Uterus (tissue), 4 donors: ENCODE results near the gene SAA1. TPM values are rescaled to one million over a fixed set of nuclear protein-coding genes. Genes with fewer than 3 reads are reported as not detected.

Experiments used
- DNase-seq, 2 donors: peaks; one replicate each; pipeline ENCODE4 v3.0.0-alpha.2; 2019 to 2020
- H3K27ac ChIP-seq, 2 donors: fragments of 200-600 bp; sonication (generic); 1 replicate in 1 of 2; 2 replicates in 1 of 2; pipeline ENCODE4 v1.5.1; 2016 to 2018
- H3K27me3 ChIP-seq, 2 donors: fragments of 200-600 bp; sonication (generic); one replicate each; pipeline ENCODE4 v1.5.1; 2018 to 2019; ENCODE audit warnings: control low read depth in 1 of 2
- H3K36me3 ChIP-seq, 2 donors: fragments of 200-600 bp; sonication (generic); one replicate each; pipeline ENCODE4 v1.5.1; 2019; ENCODE audit warnings: control low read depth in 1 of 2
- H3K4me1 ChIP-seq, 2 donors: fragments of 200-600 bp; sonication (generic); one replicate each; pipeline ENCODE4 v1.5.1; 2018 to 2019; ENCODE audit warnings: control low read depth in 1 of 2
- H3K4me3 ChIP-seq, 2 donors: fragments of 200-600 bp; sonication (generic); 1 replicate in 1 of 2; 2 replicates in 1 of 2; pipeline ENCODE4 v1.5.1; 2018 to 2019; ENCODE audit warnings: mild to moderate bottlenecking in 1 of 2
- H3K9me3 ChIP-seq, 2 donors: fragments of 200-600 bp; sonication (generic); one replicate each; pipeline ENCODE4 v1.5.1; 2019; ENCODE audit warnings: control low read depth in 1 of 2
- POLR2A ChIP-seq, 2 donors: fragments of 450-650 bp; IDR thresholded peaks; one replicate each; pipeline ENCODE4 v1.6.1; 2016; ENCODE audit warnings: antibody characterized with exemption in 2 of 2, mild to moderate bottlenecking in 1 of 2, moderate library complexity in 1 of 2
- intact Hi-C: fragments of 100-400 bp; cut with DNase I; formaldehyde crosslinking; loops from one replicate; pipeline ENCODE4 v1.15.1; 2023; ENCODE audit warnings: low total_unique reads
- total RNA-seq, 4 donors: library from RNA; depleted of rRNA in 3 of 4; stranded (reverse); fragments of >200 nt in 3 of 4; gene quantifications; one replicate each; pipeline versions ENCODE4 v1.1.0 to v1.2.4, GENCODE V29; 2014 to 2023
- TF ChIP-seq, protein P1 (sequence below), 4 experiments: fragments of 200-600 bp in 2 of 4; fragments of 450-650 bp in 2 of 4; sonication (generic) in 2 of 4; IDR thresholded peaks; one replicate each; pipeline ENCODE4 v1.5.1; 2016 to 2019; ENCODE audit warnings: antibody characterized with exemption in 4 of 4, mild to moderate bottlenecking in 2 of 4, moderate library complexity in 1 of 4
- donor health status: DM: yes; HTN: yes; CAD: no.

Gene SAA1
- total RNA-seq: 1 to 10 TPM in 1 of 4 donors, not detected in 3; 3.3 TPM

- no peak for TF ChIP-seq POLR2A (IDR thresholded peaks at IDR 0.05)
- TF ChIP-seq, protein P1, sequence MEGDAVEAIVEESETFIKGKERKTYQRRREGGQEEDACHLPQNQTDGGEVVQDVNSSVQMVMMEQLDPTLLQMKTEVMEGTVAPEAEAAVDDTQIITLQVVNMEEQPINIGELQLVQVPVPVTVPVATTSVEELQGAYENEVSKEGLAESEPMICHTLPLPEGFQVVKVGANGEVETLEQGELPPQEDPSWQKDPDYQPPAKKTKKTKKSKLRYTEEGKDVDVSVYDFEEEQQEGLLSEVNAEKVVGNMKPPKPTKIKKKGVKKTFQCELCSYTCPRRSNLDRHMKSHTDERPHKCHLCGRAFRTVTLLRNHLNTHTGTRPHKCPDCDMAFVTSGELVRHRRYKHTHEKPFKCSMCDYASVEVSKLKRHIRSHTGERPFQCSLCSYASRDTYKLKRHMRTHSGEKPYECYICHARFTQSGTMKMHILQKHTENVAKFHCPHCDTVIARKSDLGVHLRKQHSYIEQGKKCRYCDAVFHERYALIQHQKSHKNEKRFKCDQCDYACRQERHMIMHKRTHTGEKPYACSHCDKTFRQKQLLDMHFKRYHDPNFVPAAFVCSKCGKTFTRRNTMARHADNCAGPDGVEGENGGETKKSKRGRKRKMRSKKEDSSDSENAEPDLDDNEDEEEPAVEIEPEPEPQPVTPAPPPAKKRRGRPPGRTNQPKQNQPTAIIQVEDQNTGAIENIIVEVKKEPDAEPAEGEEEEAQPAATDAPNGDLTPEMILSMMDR (IDR thresholded peaks at IDR 0.05): no peak
- Histone ChIP-seq H3K4me3 (no peak within 1 kb of the TSS), H3K27ac (no peak within 1 kb of the TSS), H3K4me1 (no peaks in the 10 kb centered on the region), H3K36me3 (no peaks in the 10 kb centered on the region), H3K9me3 (no peaks in the 10 kb centered on the region), H3K27me3 (no peaks in the 10 kb centered on the region)
- no peak for DNase-seq
- intact Hi-C loops: no loop called here
Measured at GRCh38 chr11:18265949-18266348, at the start of gene SAA1. SAA1 (plus strand) TSS chr11:18266264; CDS start chr11:18266888, 624 bp downstream.

DNA sequence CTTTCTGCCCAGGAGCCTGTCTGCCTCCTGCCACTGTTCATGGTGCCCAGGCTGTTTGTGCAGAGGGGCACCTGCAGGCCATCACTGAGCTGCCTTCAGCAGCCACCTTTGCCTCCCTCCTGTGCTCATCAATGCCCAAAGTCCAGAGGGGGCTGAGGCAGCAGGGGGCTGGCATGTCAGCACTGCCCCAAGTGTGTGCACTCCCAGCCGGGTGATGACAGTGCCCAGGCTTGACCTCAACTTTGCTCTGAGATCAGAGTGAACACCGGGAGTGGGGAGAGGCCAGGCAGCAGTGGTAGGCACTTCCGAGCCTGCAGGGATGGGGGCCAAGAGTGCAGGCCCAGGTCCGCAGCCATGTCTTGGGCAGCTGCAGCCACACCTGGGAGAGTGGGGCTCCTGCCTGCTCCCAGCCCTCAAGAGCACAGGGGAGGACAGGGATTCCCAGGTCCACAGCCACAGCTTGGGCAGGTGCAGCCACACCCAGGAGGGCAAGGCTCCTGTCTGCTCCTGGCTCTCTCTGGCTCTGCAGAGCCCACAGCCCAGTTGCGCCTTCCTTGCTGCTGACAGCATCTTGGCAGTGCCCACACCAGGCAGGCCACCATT lies 44.7 kb upstream of the SAA1 start:
- Histone ChIP-seq H3K36me3 (no peaks in the 10 kb centered on the region), H3K27ac (no peak overlapping the region), H3K4me3 (no peak overlapping the region), H3K4me1 (no peaks in the 10 kb centered on the region), H3K9me3 (no peaks in the 10 kb centered on the region), H3K27me3 (no peaks in the 10 kb centered on the region)
- DNase-seq: no peak
- intact Hi-C loops: no loop called here
- TF ChIP-seq POLR2A (IDR thresholded peaks at IDR 0.05): no peak
- TF ChIP-seq, protein P1 (IDR thresholded peaks at IDR 0.05): no peak

GRCh38 chr11:18222814-18223421 lies 43.1 kb upstream of the SAA1 start:
- Histone ChIP-seq H3K36me3 (no peaks in the 10 kb centered on the region), H3K4me3 (no peak overlapping the region), H3K27ac (no peak overlapping the region), H3K27me3 (no peaks in the 10 kb centered on the region), H3K4me1 (no peaks in the 10 kb centered on the region), H3K9me3 (no peaks in the 10 kb centered on the region)
- DNase-seq: no peak
- TF ChIP-seq, protein P1 (IDR thresholded peaks at IDR 0.05): no peak
- no peak for TF ChIP-seq POLR2A (IDR thresholded peaks at IDR 0.05)
- intact Hi-C loops: no loop called here

- no peak overlapping the region for H3K27ac ChIP-seq
- no peaks in the 10 kb centered on the region for H3K36me3 ChIP-seq
- intact Hi-C loops: no loop called here
- no peaks in the 10 kb centered on the region for H3K9me3 ChIP-seq
- H3K4me1 ChIP-seq: no peaks in the 10 kb centered on the region
- no peak overlapping the region for H3K4me3 ChIP-seq
- no peaks in the 10 kb centered on the region for H3K27me3 ChIP-seq
- TF ChIP-seq, protein P1 (IDR thresholded peaks at IDR 0.05): no peak
- no peak for TF ChIP-seq POLR2A (IDR thresholded peaks at IDR 0.05)
- no peak for DNase-seq
Measured at GRCh38 chr11:18223591-18224387, 42.3 kb upstream of the SAA1 start.

DNA sequence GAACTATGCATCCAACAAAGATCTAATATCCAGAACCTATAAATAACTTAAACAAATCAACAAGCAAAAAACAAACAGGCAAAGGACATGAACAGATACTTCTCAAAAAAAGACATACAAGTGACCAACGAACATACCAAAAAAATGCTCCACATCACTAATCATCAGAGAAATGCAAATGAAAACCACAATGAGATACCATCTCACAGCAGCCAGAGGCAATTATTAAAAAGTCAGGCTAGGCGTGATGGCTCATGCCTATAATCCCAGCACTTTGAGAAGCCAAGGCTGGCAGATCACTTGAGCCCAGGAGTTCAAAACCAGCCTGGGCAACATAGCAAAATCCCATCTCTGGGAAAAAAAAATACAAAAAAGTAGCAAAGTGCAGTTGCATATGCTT lies 40.2 kb upstream of the SAA1 start:
- no peak overlapping the region for H3K27ac ChIP-seq
- no peaks in the 10 kb centered on the region for H3K9me3 ChIP-seq
- H3K27me3 ChIP-seq: no peaks in the 10 kb centered on the region
- no peak overlapping the region for H3K4me3 ChIP-seq
- no peaks in the 10 kb centered on the region for H3K36me3 ChIP-seq
- intact Hi-C loops: no loop called here
- TF ChIP-seq, protein P1 (IDR thresholded peaks at IDR 0.05): no peak
- no peak for TF ChIP-seq POLR2A (IDR thresholded peaks at IDR 0.05)
- H3K4me1 ChIP-seq: no peaks in the 10 kb centered on the region
- DNase-seq: no peak
